SU-DHL-6 (cell line): ENCODE measurements around the gene SP7.

Experiments used
- EZH2phosphoT487 ChIP-seq: fragments of 200-600 bp; sonication (generic), shearing (Covaris generic); conservative IDR thresholded peaks from 2 replicates; pipeline ENCODE4 v1.6.1; 2018; ENCODE audit warnings: mild to moderate bottlenecking, antibody characterized with exemption, low read length, moderate library complexity, mixed read lengths
- TF ChIP-seq, protein P1 (sequence below): fragments of 200-600 bp; sonication (generic); IDR thresholded peaks from one replicate; pipeline ENCODE4 v1.5.1; 2017; ENCODE audit warnings: antibody characterized with exemption, mild to moderate bottlenecking, low read length, moderate library complexity; ENCODE audit not compliant: insufficient read depth, poor library complexity, severe bottlenecking

DNA sequence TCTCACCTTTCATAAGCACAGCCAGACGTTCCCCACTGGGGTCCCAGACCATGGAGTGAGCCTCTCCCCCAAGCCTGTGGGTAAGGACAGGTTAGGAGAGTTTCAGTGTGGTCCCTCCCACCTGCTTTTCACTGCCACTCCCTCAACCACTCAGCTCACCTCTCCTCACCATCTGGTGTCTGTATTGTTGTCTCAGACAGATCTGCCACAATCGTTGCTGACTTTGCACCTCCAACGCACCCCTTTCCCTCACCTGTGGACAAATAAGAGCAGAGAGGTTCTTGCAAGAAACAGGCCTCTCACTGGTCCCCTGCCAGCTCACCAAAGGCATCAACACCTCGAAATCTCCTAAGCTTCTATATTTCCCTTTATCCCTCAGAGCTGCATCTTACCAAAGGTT is 27.9 kb downstream of the SP7 start:
- TF ChIP-seq, protein P1, sequence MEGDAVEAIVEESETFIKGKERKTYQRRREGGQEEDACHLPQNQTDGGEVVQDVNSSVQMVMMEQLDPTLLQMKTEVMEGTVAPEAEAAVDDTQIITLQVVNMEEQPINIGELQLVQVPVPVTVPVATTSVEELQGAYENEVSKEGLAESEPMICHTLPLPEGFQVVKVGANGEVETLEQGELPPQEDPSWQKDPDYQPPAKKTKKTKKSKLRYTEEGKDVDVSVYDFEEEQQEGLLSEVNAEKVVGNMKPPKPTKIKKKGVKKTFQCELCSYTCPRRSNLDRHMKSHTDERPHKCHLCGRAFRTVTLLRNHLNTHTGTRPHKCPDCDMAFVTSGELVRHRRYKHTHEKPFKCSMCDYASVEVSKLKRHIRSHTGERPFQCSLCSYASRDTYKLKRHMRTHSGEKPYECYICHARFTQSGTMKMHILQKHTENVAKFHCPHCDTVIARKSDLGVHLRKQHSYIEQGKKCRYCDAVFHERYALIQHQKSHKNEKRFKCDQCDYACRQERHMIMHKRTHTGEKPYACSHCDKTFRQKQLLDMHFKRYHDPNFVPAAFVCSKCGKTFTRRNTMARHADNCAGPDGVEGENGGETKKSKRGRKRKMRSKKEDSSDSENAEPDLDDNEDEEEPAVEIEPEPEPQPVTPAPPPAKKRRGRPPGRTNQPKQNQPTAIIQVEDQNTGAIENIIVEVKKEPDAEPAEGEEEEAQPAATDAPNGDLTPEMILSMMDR, result no peak
- TF ChIP-seq EZH2phosphoT487, result no peak
